ENCODE results near the gene DNLZ.

Gene DNLZ

DNA sequence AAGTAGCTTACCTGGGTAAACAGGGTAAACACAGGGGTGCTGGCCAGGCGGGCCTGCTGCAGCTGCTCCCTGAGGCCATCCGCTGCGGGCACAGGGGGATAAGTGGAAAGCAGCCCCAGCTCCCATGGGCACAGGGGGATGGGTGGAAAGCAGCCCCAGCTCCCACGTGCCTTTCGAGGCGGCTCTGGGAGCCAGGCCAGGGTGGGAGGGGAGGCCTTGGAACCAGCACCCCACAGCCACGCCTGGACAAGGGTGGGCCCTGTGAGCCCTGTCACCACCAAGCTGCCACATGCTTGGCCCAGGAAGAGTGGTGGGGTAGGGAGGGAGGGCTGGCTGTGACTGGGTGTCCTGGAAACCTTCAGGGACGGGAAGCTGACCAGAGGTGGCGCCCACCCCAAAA is 17.8 kb upstream of the DNLZ start:
- Histone ChIP-seq H3K27ac (ENCODE audit: extremely low read depth, low read depth, low read length) (no peak overlapping the region), H3K4me1 (ENCODE audit: control insufficient read depth, insufficient read depth, low read length) (no peaks in the 10 kb centered on the region), H3K36me3 (ENCODE audit: control insufficient read depth in 2 of 2, insufficient read depth in 1 of 2, low read length in 2 of 2) (peaks cover 13 to 98% of the 10 kb centered on the region in 2 experiments), H3K4me3 (ENCODE audit: low read depth, low read length) (no peak overlapping the region), H3K9me3 (ENCODE audit: control insufficient read depth, insufficient read depth, low read depth, low read length) (no peaks in the 10 kb centered on the region)
- ChIA-PET POLR2A (interaction anchor here (2.0 kb wide), 1 partner anchor 18 kb away, joined by 11 read pairs; the partner anchor contains the start of gene DNLZ), CTCF (no interaction called here)
- TF ChIP-seq MEIS1 (CRISPR knock-in tag; IDR thresholded peaks at IDR 0.05; ENCODE audit: borderline replicate concordance) (no peak), ZNF175 (tag by site-specific recombination; IDR thresholded peaks at IDR 0.05) (no peak), ZNF416 (tag by site-specific recombination; IDR thresholded peaks at IDR 0.05) (no peak), ZNF157 (tag by site-specific recombination; IDR thresholded peaks at IDR 0.05) (no peak), ZNF211 (tag by site-specific recombination; IDR thresholded peaks at IDR 0.05; ENCODE audit: low read depth) (no peak), ZNF266 (tag by site-specific recombination; IDR thresholded peaks at IDR 0.05; ENCODE audit: low read depth) (no peak)
- TF ChIP-seq, protein P1, sequence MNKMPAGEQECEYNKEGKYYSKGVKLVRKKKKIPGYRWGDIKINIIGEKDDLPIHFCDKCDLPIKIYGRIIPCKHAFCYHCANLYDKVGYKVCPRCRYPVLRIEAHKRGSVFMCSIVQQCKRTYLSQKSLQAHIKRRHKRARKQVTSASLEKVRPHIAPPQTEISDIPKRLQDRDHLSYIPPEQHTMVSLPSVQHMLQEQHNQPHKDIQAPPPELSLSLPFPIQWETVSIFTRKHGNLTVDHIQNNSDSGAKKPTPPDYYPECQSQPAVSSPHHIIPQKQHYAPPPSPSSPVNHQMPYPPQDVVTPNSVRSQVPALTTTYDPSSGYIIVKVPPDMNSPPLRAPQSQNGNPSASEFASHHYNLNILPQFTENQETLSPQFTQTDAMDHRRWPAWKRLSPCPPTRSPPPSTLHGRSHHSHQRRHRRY (tag by site-specific recombination; IDR thresholded peaks at IDR 0.05), result no peak
- TF ChIP-seq, protein P2, sequence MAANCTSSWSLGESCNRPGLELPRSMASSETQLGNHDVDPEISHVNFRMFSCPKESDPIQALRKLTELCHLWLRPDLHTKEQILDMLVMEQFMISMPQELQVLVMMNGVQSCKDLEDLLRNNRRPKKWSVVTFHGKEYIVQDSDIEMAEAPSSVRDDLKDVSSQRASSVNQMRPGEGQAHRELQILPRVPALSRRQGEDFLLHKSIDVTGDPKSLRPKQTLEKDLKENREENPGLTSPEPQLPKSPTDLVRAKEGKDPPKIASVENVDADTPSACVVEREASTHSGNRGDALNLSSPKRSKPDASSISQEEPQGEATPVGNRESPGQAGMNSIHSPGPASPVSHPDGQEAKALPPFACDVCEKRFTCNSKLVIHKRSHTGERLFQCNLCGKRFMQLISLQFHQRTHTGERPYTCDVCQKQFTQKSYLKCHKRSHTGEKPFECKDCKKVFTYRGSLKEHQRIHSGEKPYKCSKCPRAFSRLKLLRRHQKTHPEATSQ (tag by site-specific recombination; IDR thresholded peaks at IDR 0.05), result no peak
- TF ChIP-seq, protein P3, sequence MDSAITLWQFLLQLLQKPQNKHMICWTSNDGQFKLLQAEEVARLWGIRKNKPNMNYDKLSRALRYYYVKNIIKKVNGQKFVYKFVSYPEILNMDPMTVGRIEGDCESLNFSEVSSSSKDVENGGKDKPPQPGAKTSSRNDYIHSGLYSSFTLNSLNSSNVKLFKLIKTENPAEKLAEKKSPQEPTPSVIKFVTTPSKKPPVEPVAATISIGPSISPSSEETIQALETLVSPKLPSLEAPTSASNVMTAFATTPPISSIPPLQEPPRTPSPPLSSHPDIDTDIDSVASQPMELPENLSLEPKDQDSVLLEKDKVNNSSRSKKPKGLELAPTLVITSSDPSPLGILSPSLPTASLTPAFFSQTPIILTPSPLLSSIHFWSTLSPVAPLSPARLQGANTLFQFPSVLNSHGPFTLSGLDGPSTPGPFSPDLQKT (IDR thresholded peaks at IDR 0.05; ENCODE audit: borderline replicate concordance, low read depth, low read length), result no peak

DNA sequence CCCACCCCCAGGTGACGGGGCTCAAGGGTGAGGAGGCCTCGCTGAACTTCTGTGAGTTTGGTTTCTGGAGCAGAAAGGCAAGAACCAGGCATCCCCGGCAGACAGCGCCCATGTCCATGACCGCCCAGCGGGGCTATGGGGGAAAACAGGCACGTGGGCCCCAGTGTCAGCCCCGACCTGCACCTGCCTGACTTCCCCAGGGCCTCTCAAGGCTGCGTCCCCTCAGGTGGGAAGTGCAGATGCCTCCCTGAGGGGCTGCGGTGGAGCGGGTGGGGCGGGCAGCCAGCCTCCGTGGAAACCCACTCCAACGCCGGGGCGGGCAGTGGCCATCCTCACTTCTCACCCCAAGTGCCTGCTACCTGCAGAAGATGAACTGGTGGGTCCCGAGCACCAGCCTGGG is 16.8 kb upstream of the DNLZ start:
- H3K27ac ChIP-seq (ENCODE audit: extremely low read depth, low read depth, low read length), result no peak overlapping the region
- ChIA-PET CTCF (interaction anchor here (1.0 kb wide), 1 partner anchor 21 kb away, joined by 3 read pairs; no protein-coding TSS in a partner anchor), POLR2A (interaction anchor here (1.0 to 1.3 kb wide), 2 partner anchors 9 to 14 kb away, joined by 4 read pairs; no protein-coding TSS in a partner anchor)
- H3K4me1 ChIP-seq (ENCODE audit: control insufficient read depth, insufficient read depth, low read length), result no peaks in the 10 kb centered on the region
- H3K4me3 ChIP-seq (ENCODE audit: low read depth, low read length), result no peak overlapping the region
- TF ChIP-seq, protein P4, sequence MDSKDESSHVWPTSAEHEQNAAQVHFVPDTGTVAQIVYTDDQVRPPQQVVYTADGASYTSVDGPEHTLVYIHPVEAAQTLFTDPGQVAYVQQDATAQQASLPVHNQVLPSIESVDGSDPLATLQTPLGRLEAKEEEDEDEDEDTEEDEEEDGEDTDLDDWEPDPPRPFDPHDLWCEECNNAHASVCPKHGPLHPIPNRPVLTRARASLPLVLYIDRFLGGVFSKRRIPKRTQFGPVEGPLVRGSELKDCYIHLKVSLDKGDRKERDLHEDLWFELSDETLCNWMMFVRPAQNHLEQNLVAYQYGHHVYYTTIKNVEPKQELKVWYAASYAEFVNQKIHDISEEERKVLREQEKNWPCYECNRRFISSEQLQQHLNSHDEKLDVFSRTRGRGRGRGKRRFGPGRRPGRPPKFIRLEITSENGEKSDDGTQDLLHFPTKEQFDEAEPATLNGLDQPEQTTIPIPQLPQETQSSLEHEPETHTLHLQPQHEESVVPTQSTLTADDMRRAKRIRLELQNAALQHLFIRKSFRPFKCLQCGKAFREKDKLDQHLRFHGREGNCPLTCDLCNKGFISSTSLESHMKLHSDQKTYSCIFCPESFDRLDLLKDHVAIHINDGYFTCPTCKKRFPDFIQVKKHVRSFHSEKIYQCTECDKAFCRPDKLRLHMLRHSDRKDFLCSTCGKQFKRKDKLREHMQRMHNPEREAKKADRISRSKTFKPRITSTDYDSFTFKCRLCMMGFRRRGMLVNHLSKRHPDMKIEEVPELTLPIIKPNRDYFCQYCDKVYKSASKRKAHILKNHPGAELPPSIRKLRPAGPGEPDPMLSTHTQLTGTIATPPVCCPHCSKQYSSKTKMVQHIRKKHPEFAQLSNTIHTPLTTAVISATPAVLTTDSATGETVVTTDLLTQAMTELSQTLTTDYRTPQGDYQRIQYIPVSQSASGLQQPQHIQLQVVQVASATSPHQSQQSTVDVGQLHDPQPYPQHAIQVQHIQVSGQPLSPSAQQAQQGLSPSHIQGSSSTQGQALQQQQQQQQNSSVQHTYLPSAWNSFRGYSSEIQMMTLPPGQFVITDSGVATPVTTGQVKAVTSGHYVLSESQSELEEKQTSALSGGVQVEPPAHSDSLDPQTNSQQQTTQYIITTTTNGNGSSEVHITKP (tag by site-specific recombination; IDR thresholded peaks at IDR 0.05), result no peak
- no peak for TF ChIP-seq GFI1B (tag by site-specific recombination; IDR thresholded peaks at IDR 0.05)
- TF ChIP-seq KLF7 (tag by site-specific recombination; IDR thresholded peaks at IDR 0.05; ENCODE audit: borderline replicate concordance), result no peak
- TF ChIP-seq ZNF776 (tag by site-specific recombination; IDR thresholded peaks at IDR 0.05; ENCODE audit: borderline replicate concordance), result no peak
- TF ChIP-seq ZFP37 (tag by site-specific recombination; IDR thresholded peaks at IDR 0.05), result no peak
- TF ChIP-seq, protein P5, sequence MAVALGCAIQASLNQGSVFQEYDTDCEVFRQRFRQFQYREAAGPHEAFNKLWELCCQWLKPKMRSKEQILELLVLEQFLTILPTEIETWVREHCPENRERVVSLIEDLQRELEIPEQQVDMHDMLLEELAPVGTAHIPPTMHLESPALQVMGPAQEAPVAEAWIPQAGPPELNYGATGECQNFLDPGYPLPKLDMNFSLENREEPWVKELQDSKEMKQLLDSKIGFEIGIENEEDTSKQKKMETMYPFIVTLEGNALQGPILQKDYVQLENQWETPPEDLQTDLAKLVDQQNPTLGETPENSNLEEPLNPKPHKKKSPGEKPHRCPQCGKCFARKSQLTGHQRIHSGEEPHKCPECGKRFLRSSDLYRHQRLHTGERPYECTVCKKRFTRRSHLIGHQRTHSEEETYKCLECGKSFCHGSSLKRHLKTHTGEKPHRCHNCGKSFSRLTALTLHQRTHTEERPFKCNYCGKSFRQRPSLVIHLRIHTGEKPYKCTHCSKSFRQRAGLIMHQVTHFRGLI (tag by site-specific recombination; IDR thresholded peaks at IDR 0.05), result no peak
- no peak for TF ChIP-seq HOXD13 (CRISPR knock-in tag; IDR thresholded peaks at IDR 0.05; ENCODE audit: borderline replicate concordance)
- no peak for TF ChIP-seq ZNF596 (tag by site-specific recombination; IDR thresholded peaks at IDR 0.05)
- TF ChIP-seq ZNF521 (tag by site-specific recombination; IDR thresholded peaks at IDR 0.05), result no peak
- TF ChIP-seq ZNF239 (tag by site-specific recombination; IDR thresholded peaks at IDR 0.05), result no peak
- no peak for TF ChIP-seq FEZF1 (tag by site-specific recombination; IDR thresholded peaks at IDR 0.05)
- TF ChIP-seq, protein P6, sequence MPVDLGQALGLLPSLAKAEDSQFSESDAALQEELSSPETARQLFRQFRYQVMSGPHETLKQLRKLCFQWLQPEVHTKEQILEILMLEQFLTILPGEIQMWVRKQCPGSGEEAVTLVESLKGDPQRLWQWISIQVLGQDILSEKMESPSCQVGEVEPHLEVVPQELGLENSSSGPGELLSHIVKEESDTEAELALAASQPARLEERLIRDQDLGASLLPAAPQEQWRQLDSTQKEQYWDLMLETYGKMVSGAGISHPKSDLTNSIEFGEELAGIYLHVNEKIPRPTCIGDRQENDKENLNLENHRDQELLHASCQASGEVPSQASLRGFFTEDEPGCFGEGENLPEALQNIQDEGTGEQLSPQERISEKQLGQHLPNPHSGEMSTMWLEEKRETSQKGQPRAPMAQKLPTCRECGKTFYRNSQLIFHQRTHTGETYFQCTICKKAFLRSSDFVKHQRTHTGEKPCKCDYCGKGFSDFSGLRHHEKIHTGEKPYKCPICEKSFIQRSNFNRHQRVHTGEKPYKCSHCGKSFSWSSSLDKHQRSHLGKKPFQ (tag by site-specific recombination; IDR thresholded peaks at IDR 0.05), result no peak
- no peak for TF ChIP-seq ZNF664 (tag by site-specific recombination; IDR thresholded peaks at IDR 0.05)
- no peak for TF ChIP-seq ZNF830 (tag by site-specific recombination; IDR thresholded peaks at IDR 0.05; ENCODE audit: low read depth)
- peaks cover 8 to 98% of the 10 kb centered on the region in 2 experiments for H3K36me3 ChIP-seq (ENCODE audit: control insufficient read depth in 2 of 2, insufficient read depth in 1 of 2, low read length in 2 of 2)
- H3K9me3 ChIP-seq (ENCODE audit: control insufficient read depth, insufficient read depth, low read depth, low read length), result no peaks in the 10 kb centered on the region
